HEK293T (cell line): Measurements from ENCODE around the gene SFXN4.
"Not testable (repeated sequence)": the region's sequence is repeated elsewhere in the genome, so short reads cannot be mapped to it uniquely, and the experiment has no call there.

Experiments used
- FOXM1 ChIP-seq: fragments of 450-650 bp; IDR thresholded peaks from 2 replicates; pipeline ENCODE4 v1.6.1; 2017; ENCODE audit warnings: mild to moderate bottlenecking, borderline replicate concordance
- TARDBP ChIP-seq: fragments of 450-650 bp; IDR thresholded peaks from 2 replicates; pipeline ENCODE4 v1.6.1; 2016

DNA sequence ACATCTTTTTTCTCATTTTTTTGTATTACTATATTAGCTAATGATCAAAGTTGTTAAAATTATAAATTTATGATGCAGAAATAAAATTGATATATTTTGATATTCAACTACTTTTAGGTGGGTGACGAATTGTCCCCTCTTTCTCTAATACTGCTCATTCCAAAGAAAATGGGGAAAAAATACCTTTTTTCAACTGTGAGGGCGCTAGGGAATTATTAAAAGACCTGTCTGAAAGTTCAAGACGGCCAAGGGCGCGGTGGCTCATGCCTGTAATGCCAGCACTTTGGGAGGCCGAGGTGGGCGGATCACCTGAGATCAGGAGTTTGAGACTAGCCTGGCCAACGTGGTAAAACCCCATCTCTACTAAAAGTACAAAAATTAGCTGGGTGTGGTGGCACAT is 27.6 kb downstream of the SFXN4 start:
- TF ChIP-seq FOXM1, TARDBP: not testable (repeated sequence)
